ENCODE measurements around the gene GPX3. TPM values are rescaled to one million over a fixed set of nuclear protein-coding genes. Genes with fewer than 3 reads are reported as not detected.

Gene GPX3
- total and polyA plus RNA-seq, 9 of the 15 experiments (the other 6 are each of a cell fraction or from before 2014, with no cell fraction given): 0.25 to 0.86 TPM; not detected in 7

DNA sequence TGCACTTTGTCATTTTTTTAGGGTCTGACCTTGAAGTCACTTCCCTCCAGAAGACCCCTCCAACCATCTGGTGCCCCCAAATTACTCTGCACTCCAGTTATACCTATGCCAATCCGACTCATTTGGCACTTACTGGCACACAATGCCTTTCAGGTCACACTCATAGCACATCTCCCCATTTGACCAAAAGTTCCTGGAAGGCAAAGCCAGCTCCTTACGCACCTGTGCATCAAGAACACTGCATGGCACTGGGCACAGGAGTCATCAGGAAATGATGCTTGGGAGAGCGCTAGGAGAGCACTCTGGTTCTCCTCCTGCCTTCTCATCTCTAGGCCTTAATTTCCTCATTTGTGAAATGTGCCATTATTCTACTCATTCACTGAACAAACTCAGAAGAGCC lies 57.6 kb downstream of the GPX3 start:
- in situ Hi-C loops (cut with MboI) (no loop called here), intact Hi-C loops (cut with micrococcal nuclease) (no loop called here)
- peaks cover 4% of the 10 kb centered on the region; the same call in 1 of the 2 replicates for H4K20me1 ChIP-seq (replicated peaks; ENCODE audit: control insufficient read depth, insufficient read depth, low read length)
- TF ChIP-seq U2AF2 (optimal IDR thresholded peaks at IDR 0.05; ENCODE audit: low read depth, low read length) (no peak), TRIM28 (IDR thresholded peaks at IDR 0.05) (no peak), RFX1 (IDR thresholded peaks at IDR 0.05) (no peak)
- H3K9me1 ChIP-seq (ENCODE audit: control insufficient read depth, insufficient read depth, low read length): no peaks in the 10 kb centered on the region
- no peaks in the 10 kb centered on the region for H3K9me3 ChIP-seq (replicated peaks; ENCODE audit: control insufficient read depth, insufficient read depth, low read depth, low read length)
- H3K9ac ChIP-seq (ENCODE audit: insufficient read depth in 1 of 2, low read depth in 2 of 2, low read length in 2 of 2): no peak overlapping the region
- no peak overlapping the region for H3K4me3 ChIP-seq
- ChIA-PET POLR2A (interaction anchor here (1.2 to 2.6 kb wide), 2 partner anchors 9 to 21 kb away, joined by 3 to 12 read pairs; no protein-coding TSS in a partner anchor), CTCF (ENCODE audit: low intra/inter-chr PET ratio) (no interaction called here)
- no peak for FAIRE-seq
- peaks cover 86% of the 10 kb centered on the region for H3K79me2 ChIP-seq (ENCODE audit: control insufficient read depth, insufficient read depth, low read length)
- DNase-seq (ENCODE audit: extremely low read depth in 1 of 4, low spot score in 3 of 4): no peak
- WGBS (ENCODE audit: insufficient coverage, low coverage, missing lambda C conversion rate): 77% methylated on average over 3 of the region's 3 CpGs
- peaks cover 19 to 21% of the 10 kb centered on the region in 2 experiments; a peak in 4 of 5 replicates for H3K4me1 ChIP-seq (replicated peaks in 1 of 2; ENCODE audit: control insufficient read depth in 2 of 2, insufficient read depth in 2 of 2, low read length in 2 of 2)
- H3K4me2 ChIP-seq (ENCODE audit: insufficient read depth, low read length): no peak overlapping the region
- no peak overlapping the region for H3K27ac ChIP-seq (ENCODE audit: extremely low read depth, low read depth, low read length)
- no TSS peak for BruUV-seq (replicated peaks)
- peaks cover 21% of the 10 kb centered on the region; the same call in 2 of the 3 replicates for H3K36me3 ChIP-seq (ENCODE audit: control insufficient read depth, insufficient read depth, low read length)
- H2AFZ ChIP-seq (ENCODE audit: low read depth, low read length): no peak overlapping the region
- no peak for ATAC-seq
- no peaks in the 10 kb centered on the region for H3K27me3 ChIP-seq (ENCODE audit: control insufficient read depth in 2 of 2, insufficient read depth in 2 of 2, low read length in 2 of 2)

Other genes starting within 250 kb of the GPX3 start
- gene SMIM3, start 241.8 kb upstream of the GPX3 start, total RNA-seq (2014; rRNA removed): 13.6 and 20.2 TPM in 2 replicates
- gene SMIM3, start 241.8 kb upstream of the GPX3 start, total RNA-seq (2014; rRNA removed; fragmentation: Illumina TruSeq; extraction: Trizol): 14.6 and 15.8 TPM in 2 replicates
- 27.7 and 28.5 TPM in 2 replicates for gene SMIM3, start 241.8 kb upstream of the GPX3 start, total RNA-seq (2015; rRNA removed; fragmentation: Illumina TruSeq; extraction: Trizol)
- gene SMIM3, start 241.8 kb upstream of the GPX3 start, total RNA-seq (2021): 13.0 and 13.7 TPM in 2 replicates
- 13.9 and 29.5 TPM in 2 replicates for gene SMIM3, start 241.8 kb upstream of the GPX3 start, polyA plus RNA-seq (2011; rRNA removed)
- gene SMIM3, start 241.8 kb upstream of the GPX3 start, polyA plus RNA-seq (2014; fragmentation: Illumina TruSeq; extraction: Trizol): 18.8 and 19.7 TPM in 2 replicates
- 1 to 10 TPM; 4.1 to 6.7 TPM for gene SMIM3, start 241.8 kb upstream of the GPX3 start, polyA plus RNA-seq (2014; fragmentation: Nextera tagmentation; extraction: Ambion mirVana)
- gene SMIM3, start 241.8 kb upstream of the GPX3 start, polyA plus RNA-seq (2014; rRNA removed): 12.8 and 13.5 TPM in 2 replicates
- 0.24 TPM in 1 of 2 replicates, not detected in the other for gene IRGM, start 174.1 kb upstream of the GPX3 start, total RNA-seq (2014; rRNA removed)
- 0.16 TPM in 1 of 2 replicates, not detected in the other for gene IRGM, start 174.1 kb upstream of the GPX3 start, total RNA-seq (2014; rRNA removed; fragmentation: Illumina TruSeq; extraction: Trizol)
- 0.22 TPM in 1 of 2 replicates, not detected in the other for gene IRGM, start 174.1 kb upstream of the GPX3 start, total RNA-seq (2015; rRNA removed; fragmentation: Illumina TruSeq; extraction: Trizol)
- not detected in 2 replicates for gene IRGM, start 174.1 kb upstream of the GPX3 start, total RNA-seq (2021)
- gene IRGM, start 174.1 kb upstream of the GPX3 start, polyA plus RNA-seq (2011; rRNA removed): 0.15 TPM in 1 of 2 replicates, not detected in the other
- gene IRGM, start 174.1 kb upstream of the GPX3 start, polyA plus RNA-seq (2014; fragmentation: Illumina TruSeq; extraction: Trizol): 0.09 and 0.15 TPM in 2 replicates
- gene IRGM, start 174.1 kb upstream of the GPX3 start, polyA plus RNA-seq (2014; fragmentation: Nextera tagmentation; extraction: Ambion mirVana): not detected
- not detected in 2 replicates for gene IRGM, start 174.1 kb upstream of the GPX3 start, polyA plus RNA-seq (2014; rRNA removed)
- 7.7 and 8.2 TPM in 2 replicates for gene ZNF300, start 115.6 kb upstream of the GPX3 start, total RNA-seq (2014; rRNA removed)
- 11.1 and 12.5 TPM in 2 replicates for gene ZNF300, start 115.6 kb upstream of the GPX3 start, total RNA-seq (2014; rRNA removed; fragmentation: Illumina TruSeq; extraction: Trizol)
- 11.2 and 11.9 TPM in 2 replicates for gene ZNF300, start 115.6 kb upstream of the GPX3 start, total RNA-seq (2015; rRNA removed; fragmentation: Illumina TruSeq; extraction: Trizol)
- gene ZNF300, start 115.6 kb upstream of the GPX3 start, total RNA-seq (2021): 7.6 and 8.1 TPM in 2 replicates
- gene ZNF300, start 115.6 kb upstream of the GPX3 start, polyA plus RNA-seq (2011; rRNA removed): 1.6 and 8.8 TPM in 2 replicates
- gene ZNF300, start 115.6 kb upstream of the GPX3 start, polyA plus RNA-seq (2014; fragmentation: Illumina TruSeq; extraction: Trizol): 9.8 and 11.7 TPM in 2 replicates
- gene ZNF300, start 115.6 kb upstream of the GPX3 start, polyA plus RNA-seq (2014; fragmentation: Nextera tagmentation; extraction: Ambion mirVana): 10 to 100 TPM in 1 of 2 experiments, 1 to 10 TPM in 1; 4.4 to 11.9 TPM
- gene ZNF300, start 115.6 kb upstream of the GPX3 start, polyA plus RNA-seq (2014; rRNA removed): 13.2 and 14.2 TPM in 2 replicates
- gene TNIP1, start 60.4 kb downstream of the GPX3 start, total RNA-seq (2014; rRNA removed): 40.5 and 41.2 TPM in 2 replicates
- gene TNIP1, start 60.4 kb downstream of the GPX3 start, total RNA-seq (2014; rRNA removed; fragmentation: Illumina TruSeq; extraction: Trizol): 13.9 and 18.4 TPM in 2 replicates
- 24.1 and 24.5 TPM in 2 replicates for gene TNIP1, start 60.4 kb downstream of the GPX3 start, total RNA-seq (2015; rRNA removed; fragmentation: Illumina TruSeq; extraction: Trizol)
- 41.0 and 42.6 TPM in 2 replicates for gene TNIP1, start 60.4 kb downstream of the GPX3 start, total RNA-seq (2021)
- 26.9 and 35.4 TPM in 2 replicates for gene TNIP1, start 60.4 kb downstream of the GPX3 start, polyA plus RNA-seq (2011; rRNA removed)
- 25.3 and 26.4 TPM in 2 replicates for gene TNIP1, start 60.4 kb downstream of the GPX3 start, polyA plus RNA-seq (2014; fragmentation: Illumina TruSeq; extraction: Trizol)
- under 1 TPM; 0.46 to 0.99 TPM for gene TNIP1, start 60.4 kb downstream of the GPX3 start, polyA plus RNA-seq (2014; fragmentation: Nextera tagmentation; extraction: Ambion mirVana)
- gene TNIP1, start 60.4 kb downstream of the GPX3 start, polyA plus RNA-seq (2014; rRNA removed): 24.6 and 33.5 TPM in 2 replicates
- 8.1 and 11.8 TPM in 2 replicates for gene ANXA6, start 137.2 kb downstream of the GPX3 start, total RNA-seq (2014; rRNA removed)
- 7.8 and 9.6 TPM in 2 replicates for gene ANXA6, start 137.2 kb downstream of the GPX3 start, total RNA-seq (2014; rRNA removed; fragmentation: Illumina TruSeq; extraction: Trizol)
- gene ANXA6, start 137.2 kb downstream of the GPX3 start, total RNA-seq (2015; rRNA removed; fragmentation: Illumina TruSeq; extraction: Trizol): 12.0 and 13.2 TPM in 2 replicates
- gene ANXA6, start 137.2 kb downstream of the GPX3 start, total RNA-seq (2021): 11.6 and 12.0 TPM in 2 replicates
- gene ANXA6, start 137.2 kb downstream of the GPX3 start, polyA plus RNA-seq (2011; rRNA removed): 8.1 and 27.2 TPM in 2 replicates
- gene ANXA6, start 137.2 kb downstream of the GPX3 start, polyA plus RNA-seq (2014; fragmentation: Illumina TruSeq; extraction: Trizol): 10.1 and 10.4 TPM in 2 replicates
- 1 to 10 TPM in 1 of 2 experiments, under 1 TPM in 1; 0.70 to 1.9 TPM for gene ANXA6, start 137.2 kb downstream of the GPX3 start, polyA plus RNA-seq (2014; fragmentation: Nextera tagmentation; extraction: Ambion mirVana)
- gene ANXA6, start 137.2 kb downstream of the GPX3 start, polyA plus RNA-seq (2014; rRNA removed): 8.3 and 8.8 TPM in 2 replicates
- gene CCDC69, start 203.5 kb downstream of the GPX3 start, total RNA-seq (2014; rRNA removed): 8.0 and 10.7 TPM in 2 replicates
- 7.2 and 7.3 TPM in 2 replicates for gene CCDC69, start 203.5 kb downstream of the GPX3 start, total RNA-seq (2014; rRNA removed; fragmentation: Illumina TruSeq; extraction: Trizol)
- 10.4 and 10.6 TPM in 2 replicates for gene CCDC69, start 203.5 kb downstream of the GPX3 start, total RNA-seq (2015; rRNA removed; fragmentation: Illumina TruSeq; extraction: Trizol)
- 7.5 and 7.6 TPM in 2 replicates for gene CCDC69, start 203.5 kb downstream of the GPX3 start, total RNA-seq (2021)
- gene CCDC69, start 203.5 kb downstream of the GPX3 start, polyA plus RNA-seq (2011; rRNA removed): 11.5 and 12.2 TPM in 2 replicates
- gene CCDC69, start 203.5 kb downstream of the GPX3 start, polyA plus RNA-seq (2014; fragmentation: Illumina TruSeq; extraction: Trizol): 9.6 and 11.1 TPM in 2 replicates
- 1 to 10 TPM in 1 of 2 experiments, under 1 TPM in 1; 0.65 to 1.5 TPM for gene CCDC69, start 203.5 kb downstream of the GPX3 start, polyA plus RNA-seq (2014; fragmentation: Nextera tagmentation; extraction: Ambion mirVana)
- 6.6 and 7.2 TPM in 2 replicates for gene CCDC69, start 203.5 kb downstream of the GPX3 start, polyA plus RNA-seq (2014; rRNA removed)
- gene GM2A, start 232.6 kb downstream of the GPX3 start, total RNA-seq (2014; rRNA removed): 9.9 and 12.4 TPM in 2 replicates
- 11.9 and 12.3 TPM in 2 replicates for gene GM2A, start 232.6 kb downstream of the GPX3 start, total RNA-seq (2014; rRNA removed; fragmentation: Illumina TruSeq; extraction: Trizol)
- 34.0 and 36.0 TPM in 2 replicates for gene GM2A, start 232.6 kb downstream of the GPX3 start, total RNA-seq (2015; rRNA removed; fragmentation: Illumina TruSeq; extraction: Trizol)
- gene GM2A, start 232.6 kb downstream of the GPX3 start, total RNA-seq (2021): 13.2 and 14.4 TPM in 2 replicates
- 5.8 and 9.1 TPM in 2 replicates for gene GM2A, start 232.6 kb downstream of the GPX3 start, polyA plus RNA-seq (2011; rRNA removed)
- 10.6 and 11.1 TPM in 2 replicates for gene GM2A, start 232.6 kb downstream of the GPX3 start, polyA plus RNA-seq (2014; fragmentation: Illumina TruSeq; extraction: Trizol)
- gene GM2A, start 232.6 kb downstream of the GPX3 start, polyA plus RNA-seq (2014; fragmentation: Nextera tagmentation; extraction: Ambion mirVana): 1 to 10 TPM; 7.1 to 10.0 TPM
- gene GM2A, start 232.6 kb downstream of the GPX3 start, polyA plus RNA-seq (2014; rRNA removed): 7.3 TPM in 2 replicates

Data from K562 (cell line).